Mesodermal cell (in vitro differentiated cells): Measurements from ENCODE around the gene SLC38A3.

ENCODE experiments used
- H3K27ac ChIP-seq: 2 replicates; pipeline ENCODE4 v1.7.0; 2013; ENCODE audit warnings: mild to moderate bottlenecking, low read depth, low read length, moderate library complexity; ENCODE audit not compliant: severe bottlenecking
- H3K36me3 ChIP-seq: 2 replicates; pipeline ENCODE4 v1.7.1; 2013; ENCODE audit warnings: mild to moderate bottlenecking, low read length, moderate library complexity; ENCODE audit not compliant: control insufficient read depth, insufficient read depth
- H3K4me1 ChIP-seq: one replicate; pipeline ENCODE4 v1.7.1; 2013; ENCODE audit warnings: mild to moderate bottlenecking, low read length; ENCODE audit not compliant: insufficient read depth, control insufficient read depth, poor library complexity, severe bottlenecking
- H3K4me3 ChIP-seq: 2 replicates; pipeline ENCODE4 v1.7.0; 2013; ENCODE audit warnings: low read length, control low read depth, mild to moderate bottlenecking; ENCODE audit not compliant: insufficient read depth, poor library complexity, severe bottlenecking; ENCODE audit errors: extremely low read depth
- H3K9me3 ChIP-seq: 2 replicates; pipeline ENCODE4 v1.7.1; 2013; ENCODE audit warnings: mild to moderate bottlenecking, low read length, moderate library complexity; ENCODE audit not compliant: control insufficient read depth
- WGBS, 2 experiments: methylation state at CpG; one replicate each; pipeline ENCODE4 v1.1.5; 2013; ENCODE audit warnings: missing lambda C conversion rate in 2 of 2; ENCODE audit not compliant: insufficient coverage in 2 of 2; 5-methylcytosine and 5-hydroxymethylcytosine counted together

SLC38A3 gene

DNA sequence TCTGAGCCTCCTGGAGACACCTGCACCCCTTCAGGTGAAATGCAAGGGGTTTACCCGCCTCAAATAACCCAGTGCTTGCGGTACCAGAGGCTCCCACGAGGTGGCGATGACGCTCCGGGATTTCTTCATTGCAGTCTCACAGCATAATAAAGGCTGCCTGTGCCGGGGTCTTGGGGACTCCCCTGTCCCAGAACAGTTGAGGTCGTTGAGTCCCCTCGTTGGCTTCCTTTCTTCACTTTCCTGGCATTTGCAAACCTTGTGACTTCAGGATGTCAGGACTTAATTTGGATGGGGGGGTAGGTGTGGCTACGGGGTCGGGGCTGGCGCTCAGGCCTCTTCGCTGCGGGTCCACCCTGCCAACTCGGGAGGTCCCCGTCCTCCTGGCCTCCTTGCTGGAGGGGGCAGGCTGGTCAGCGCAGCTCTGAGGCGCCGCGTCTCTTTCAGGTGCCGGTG, 12.4 kb upstream of the SLC38A3 start:
- Histone ChIP-seq H3K4me1 (no peaks in the 10 kb centered on the region), H3K36me3 (no peaks in the 10 kb centered on the region), H3K27ac (no peak overlapping the region), H3K9me3 (no peaks in the 10 kb centered on the region), H3K4me3 (no peak overlapping the region)
- WGBS, 2 experiments = 39 to 50% methylated on average over 19 to 20 of the region's 21 CpGs

DNA sequence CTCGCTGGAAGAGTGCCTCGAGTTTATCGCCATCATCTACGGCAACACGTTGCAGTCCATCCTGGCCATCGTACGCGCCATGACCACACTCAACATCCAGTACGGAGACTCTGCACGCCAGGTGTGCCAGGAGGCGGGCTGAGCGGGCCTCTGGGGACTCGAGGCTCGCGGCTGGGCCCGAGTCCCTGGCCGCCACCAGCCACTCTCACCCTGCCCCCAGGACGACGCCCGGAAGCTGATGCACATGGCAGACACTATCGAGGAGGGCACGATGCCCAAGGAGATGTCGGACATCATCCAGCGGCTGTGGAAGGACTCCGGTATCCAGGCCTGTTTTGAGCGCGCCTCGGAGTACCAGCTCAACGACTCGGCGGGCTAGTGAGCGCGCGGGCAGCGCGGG, 11.8 kb upstream of the SLC38A3 start:
- 94 to 96% methylated on average over 36 of the region's 36 CpGs for WGBS, 2 experiments
- Histone ChIP-seq H3K27ac (no peak overlapping the region), H3K4me1 (no peaks in the 10 kb centered on the region)

DNA sequence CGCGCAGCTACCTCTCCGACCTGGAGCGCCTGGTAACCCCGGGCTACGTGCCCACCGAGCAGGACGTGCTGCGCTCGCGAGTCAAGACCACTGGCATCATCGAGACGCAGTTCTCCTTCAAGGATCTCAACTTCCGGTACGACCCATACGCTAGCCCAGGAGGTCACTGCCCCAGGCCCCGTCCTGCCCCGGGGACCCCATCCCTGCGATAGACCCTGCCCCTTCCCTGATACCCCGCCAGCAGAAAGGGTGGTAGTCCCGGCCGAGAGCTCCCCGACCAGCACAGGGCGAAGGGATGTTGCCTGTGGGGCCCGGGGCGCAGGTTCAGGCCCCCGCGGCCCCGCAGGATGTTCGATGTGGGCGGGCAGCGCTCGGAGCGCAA, 11.3 kb upstream of the SLC38A3 start:
- Histone ChIP-seq H3K36me3 (no peaks in the 10 kb centered on the region), H3K27ac (no peak overlapping the region), H3K9me3 (no peaks in the 10 kb centered on the region), H3K4me3 (no peak overlapping the region), H3K4me1 (no peaks in the 10 kb centered on the region)
- 93 to 94% methylated on average over 34 of the region's 34 CpGs for WGBS, 2 experiments

More for the DNA sequence above, 11.8 kb upstream of the SLC38A3 start:
- Histone ChIP-seq H3K9me3 (no peaks in the 10 kb centered on the region), H3K36me3 (no peaks in the 10 kb centered on the region), H3K4me3 (no peak overlapping the region)

DNA sequence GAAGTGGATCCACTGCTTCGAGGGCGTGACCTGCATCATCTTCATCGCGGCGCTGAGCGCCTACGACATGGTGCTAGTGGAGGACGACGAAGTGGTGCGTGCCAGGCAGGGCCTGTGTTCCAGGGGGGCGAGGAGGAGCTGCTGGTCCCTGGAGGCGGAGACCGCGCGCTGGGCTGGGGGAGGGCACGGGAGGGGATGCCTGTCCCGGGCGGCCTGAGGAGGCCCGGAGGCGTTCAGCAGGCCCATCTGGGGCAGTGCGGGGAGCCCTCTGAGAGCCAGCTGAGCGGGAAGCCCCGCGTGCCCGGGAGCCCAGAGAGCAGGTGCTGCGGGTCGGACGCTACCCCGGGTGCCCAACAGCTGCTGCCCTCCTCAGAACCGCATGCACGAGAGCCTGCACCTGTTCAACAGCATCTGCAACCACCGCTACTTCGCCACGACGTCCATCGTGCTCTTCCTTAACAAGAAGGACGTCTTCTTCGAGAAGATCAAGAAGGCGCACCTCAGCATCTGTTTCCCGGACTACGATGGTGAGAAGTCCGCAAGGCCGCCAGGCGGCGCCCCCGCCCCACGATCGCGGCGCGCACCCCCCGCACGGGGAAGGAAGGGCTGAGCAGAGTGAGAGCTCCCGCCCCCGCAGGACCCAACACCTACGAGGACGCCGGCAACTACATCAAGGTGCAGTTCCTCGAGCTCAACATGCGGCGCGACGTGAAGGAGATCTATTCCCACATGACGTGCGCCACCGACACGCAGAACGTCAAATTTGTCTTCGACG, 10.8 kb upstream of the SLC38A3 start:
- 50 to 61% methylated on average over 54 to 63 of the region's 70 CpGs for WGBS, 2 experiments
- no peak overlapping the region for H3K4me3 ChIP-seq
- H3K4me1 ChIP-seq = no peaks in the 10 kb centered on the region
- no peaks in the 10 kb centered on the region for H3K36me3 ChIP-seq
- H3K27ac ChIP-seq = no peak overlapping the region
- H3K9me3 ChIP-seq = no peaks in the 10 kb centered on the region

DNA sequence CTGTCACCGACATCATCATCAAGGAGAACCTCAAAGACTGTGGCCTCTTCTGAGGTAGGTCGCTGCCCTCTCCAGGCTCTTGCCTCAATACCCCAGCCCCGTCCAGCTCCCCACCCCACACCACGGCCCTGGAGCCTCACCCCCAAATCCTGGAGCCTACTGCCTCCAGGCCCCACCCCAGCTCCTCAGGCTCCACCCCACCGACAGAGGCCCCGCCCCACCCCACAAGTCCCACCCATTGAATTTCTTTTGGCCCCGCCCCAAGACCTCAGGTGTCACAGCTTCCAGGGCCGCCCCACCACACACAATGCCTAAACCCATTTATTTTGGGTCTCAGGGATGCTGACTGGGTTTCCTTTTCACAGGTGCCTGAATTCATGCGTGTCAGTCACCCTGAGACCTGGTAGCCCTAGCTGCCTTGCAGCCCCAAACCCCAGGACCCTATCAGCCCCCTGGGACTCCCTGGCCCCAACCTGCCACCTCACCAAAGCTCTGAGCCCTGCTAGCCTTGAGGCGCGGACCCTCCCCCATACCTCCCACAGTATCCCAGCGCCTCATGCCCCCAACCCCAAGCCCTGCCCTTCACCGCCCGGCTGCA, 10.1 kb upstream of the SLC38A3 start:
- 86 to 87% methylated on average over 7 to 12 of the region's 14 CpGs for WGBS, 2 experiments
- Histone ChIP-seq H3K4me3 (no peak overlapping the region), H3K4me1 (no peaks in the 10 kb centered on the region), H3K27ac (no peak overlapping the region), H3K36me3 (no peaks in the 10 kb centered on the region), H3K9me3 (no peaks in the 10 kb centered on the region)

DNA sequence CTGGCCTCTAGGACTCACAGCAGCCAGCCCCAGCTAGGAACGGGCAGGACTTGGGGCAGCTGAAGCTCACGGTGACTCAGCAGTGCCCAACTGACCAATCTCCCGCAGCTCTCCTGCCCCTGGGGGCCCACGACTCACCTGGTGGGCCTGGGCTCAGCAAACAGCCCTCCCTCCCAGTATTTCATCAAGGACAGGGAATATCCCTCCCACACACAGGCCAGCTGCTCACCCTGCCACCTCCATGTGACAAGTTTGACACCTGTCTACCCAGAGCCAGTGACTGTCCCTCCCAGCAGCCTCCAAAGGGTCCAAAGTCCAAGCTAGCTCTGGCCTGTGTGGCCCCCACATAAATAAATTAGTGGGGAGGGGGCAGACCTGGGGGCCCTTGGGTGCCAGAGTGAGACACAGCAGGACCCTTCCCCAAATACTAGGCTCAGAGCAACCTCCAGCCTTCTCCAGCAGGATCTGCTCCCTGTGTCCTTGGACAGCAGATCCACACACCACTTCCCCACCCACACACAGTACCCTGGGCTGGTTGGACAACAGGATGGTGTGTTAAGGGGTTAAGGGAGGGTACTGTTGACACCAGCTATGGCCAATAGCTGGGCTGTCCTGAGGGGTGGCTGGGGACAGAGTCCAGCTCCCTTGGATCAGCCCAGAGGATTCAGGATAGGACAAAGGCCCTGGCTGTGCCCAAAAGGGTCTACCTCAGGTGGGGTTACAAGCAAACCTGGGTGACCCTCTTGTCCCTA, 9.4 kb upstream of the SLC38A3 start:
- Histone ChIP-seq H3K4me1 (no peaks in the 10 kb centered on the region), H3K4me3 (no peak overlapping the region), H3K9me3 (no peaks in the 10 kb centered on the region), H3K36me3 (no peaks in the 10 kb centered on the region), H3K27ac (no peak overlapping the region)
- 57 to 76% methylated on average over 3 of the region's 4 CpGs for WGBS, 2 experiments

DNA sequence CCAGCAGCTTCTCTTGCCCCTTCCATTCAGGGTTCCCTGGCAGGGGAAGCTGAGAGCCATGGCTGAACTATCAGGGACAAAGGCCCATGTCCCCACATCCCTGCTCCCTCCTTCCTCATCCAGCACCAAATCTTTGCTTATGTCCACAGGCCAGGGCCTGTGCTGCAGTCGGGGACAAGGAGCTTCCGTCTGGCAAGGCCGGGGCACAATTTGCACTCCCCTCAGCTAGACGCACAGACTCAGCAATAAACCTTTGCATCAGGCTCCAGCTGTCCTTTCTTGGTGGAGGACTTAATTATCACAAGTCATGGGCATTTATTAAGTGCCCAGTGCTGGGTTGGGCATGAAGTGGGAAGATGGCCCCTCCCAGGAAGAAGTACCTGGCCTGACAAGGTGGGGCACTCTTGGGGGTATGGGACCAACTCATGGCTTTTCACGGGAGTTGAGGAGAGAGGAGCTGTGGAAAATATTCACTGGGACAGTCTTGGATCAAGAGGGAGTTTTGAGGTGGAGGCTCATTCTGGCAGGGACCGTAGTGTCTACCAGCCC, 8.7 kb upstream of the SLC38A3 start:
- WGBS, 2 experiments = 80 to 93% methylated on average over 3 to 6 of the region's 6 CpGs
- no peak overlapping the region for H3K4me3 ChIP-seq
- H3K27ac ChIP-seq = no peak overlapping the region
- no peaks in the 10 kb centered on the region for H3K9me3 ChIP-seq
- H3K4me1 ChIP-seq = no peaks in the 10 kb centered on the region
- H3K36me3 ChIP-seq = no peaks in the 10 kb centered on the region

DNA sequence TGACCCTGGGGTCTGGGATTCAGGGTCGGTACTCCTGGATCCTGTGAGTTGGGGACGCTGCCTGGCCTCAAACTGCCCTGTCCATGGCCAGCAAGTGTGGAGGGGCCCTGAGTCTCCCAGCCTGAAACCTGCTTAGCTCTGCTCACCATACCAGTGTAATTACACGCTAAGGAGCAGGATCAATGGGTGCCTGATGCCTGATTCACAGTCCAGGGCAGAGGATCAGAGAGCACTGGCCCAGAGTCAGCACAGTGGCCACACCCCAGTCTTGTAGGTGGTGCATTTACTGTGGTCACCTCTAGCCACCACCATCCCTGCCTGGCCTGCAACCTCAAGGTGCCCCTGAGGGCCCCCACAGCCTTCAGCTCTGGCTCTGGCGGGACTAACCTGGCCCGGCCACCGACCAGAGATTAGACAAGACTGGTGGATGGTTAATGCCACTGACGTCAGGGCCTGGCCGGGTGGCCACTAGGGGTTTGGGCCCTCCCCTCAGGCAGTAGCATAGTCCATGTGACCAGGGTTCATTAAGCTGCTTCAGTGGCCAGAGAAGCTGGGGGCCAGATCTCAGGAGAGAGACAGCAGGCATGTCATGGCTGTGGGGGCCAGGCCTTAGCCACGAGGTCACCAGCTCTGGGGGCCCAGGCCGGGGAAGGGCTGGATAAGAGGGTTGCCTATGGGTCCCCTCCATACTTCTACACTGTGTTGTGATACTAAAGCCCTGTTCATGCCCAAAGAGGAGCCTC, 3.3 kb upstream of the SLC38A3 start:
- H3K27ac ChIP-seq = no peak overlapping the region
- H3K9me3 ChIP-seq = no peaks in the 10 kb centered on the region
- H3K4me3 ChIP-seq = no peak overlapping the region
- 83 to 89% methylated on average over 5 to 10 of the region's 10 CpGs for WGBS, 2 experiments
- H3K4me1 ChIP-seq = peaks cover 13% of the 10 kb centered on the region
- H3K36me3 ChIP-seq = no peaks in the 10 kb centered on the region

DNA sequence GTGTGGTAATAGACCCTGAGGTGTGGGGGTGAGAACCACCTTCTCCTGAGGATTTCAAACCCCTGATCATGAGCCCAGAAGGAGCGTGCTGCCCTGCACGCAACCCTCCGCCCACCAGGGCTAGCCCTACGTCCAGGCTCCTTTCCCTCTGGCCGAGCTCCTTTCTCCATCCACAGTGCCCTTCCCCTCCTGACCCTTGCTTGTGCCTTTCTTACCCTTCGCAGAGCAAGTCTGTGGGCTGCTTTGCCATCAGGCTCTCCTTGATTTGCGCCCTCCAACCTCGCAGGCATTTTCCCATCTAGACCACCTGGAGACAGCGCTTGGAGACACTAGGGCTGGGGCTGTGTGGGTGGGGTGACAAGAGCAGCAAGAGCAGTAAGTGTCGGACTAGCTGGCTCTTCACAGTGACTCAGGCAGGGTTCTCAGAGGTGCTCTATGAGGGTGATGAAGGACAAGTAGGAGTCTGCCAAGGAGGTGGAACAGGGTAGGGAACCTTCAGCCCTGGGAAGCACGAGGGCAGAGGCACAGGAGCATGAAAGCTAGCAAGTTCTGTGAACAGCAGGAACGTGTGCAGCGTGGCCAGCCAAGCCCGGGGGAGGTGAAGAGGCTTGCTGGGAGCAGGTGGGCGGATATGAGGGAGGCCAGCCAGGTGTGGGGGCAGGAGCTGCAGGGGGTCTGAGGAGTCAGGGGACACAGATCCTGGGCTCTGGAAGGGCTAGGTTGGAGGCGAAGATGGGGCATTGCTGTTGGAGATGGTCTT, 2.5 kb upstream of the SLC38A3 start:
- 80 to 88% methylated on average over 12 to 13 of the region's 16 CpGs for WGBS, 2 experiments
- H3K4me1 ChIP-seq = peaks cover 13% of the 10 kb centered on the region
- H3K36me3 ChIP-seq = no peaks in the 10 kb centered on the region
- H3K27ac ChIP-seq = no peak overlapping the region
- no peak overlapping the region for H3K4me3 ChIP-seq
- H3K9me3 ChIP-seq = no peaks in the 10 kb centered on the region
